Lung (tissue), 12 donors: ENCODE data around the gene PLSCR1. TPM values are rescaled to one million over a fixed set of nuclear protein-coding genes. Genes with fewer than 3 reads are reported as not detected.
A peak's percentile ranks its signal among the peaks of the same experiment; 100 is the strongest.

Experiments used
- ATAC-seq: fragments of 200-7000 bp; cut with Tn5 transposase; one replicate; pipeline ENCODE4 v1.9.1; 2020; ENCODE audit warnings: moderate number of reproducible peaks; ENCODE audit not compliant: insufficient read depth, low FRiP score
- DNase-seq, 3 donors: peaks; one replicate each; pipeline ENCODE4 v3.0.0-alpha.2; 2013 to 2017
- H3K27ac ChIP-seq, 2 donors: one replicate each; pipeline ENCODE4 v1.5.1; 2013; ENCODE audit warnings: mild to moderate bottlenecking in 2 of 2, moderate library complexity in 2 of 2, control low read depth in 1 of 2, inconsistent platforms in 1 of 2, low read depth in 1 of 2, low read length in 1 of 2
- H3K27me3 ChIP-seq, 3 donors: one replicate each; pipeline ENCODE4 v1.5.1; 2013; ENCODE audit warnings: low read length in 2 of 3; ENCODE audit not compliant: control insufficient read depth in 3 of 3, insufficient read depth in 3 of 3
- H3K36me3 ChIP-seq, 4 donors: one replicate each; pipeline ENCODE4 v1.5.1; 2013; ENCODE audit warnings: low read length in 4 of 4, mild to moderate bottlenecking in 1 of 4, moderate library complexity in 1 of 4; ENCODE audit not compliant: control insufficient read depth in 4 of 4, insufficient read depth in 4 of 4
- H3K4me1 ChIP-seq, 5 donors: one replicate each; pipeline ENCODE4 v1.5.1; 2013; ENCODE audit warnings: low read length in 5 of 5, mild to moderate bottlenecking in 2 of 5, moderate library complexity in 1 of 5; ENCODE audit not compliant: control insufficient read depth in 5 of 5, insufficient read depth in 5 of 5
- H3K4me3 ChIP-seq: one replicate; pipeline ENCODE4 v1.5.1; 2013; ENCODE audit warnings: mild to moderate bottlenecking, control low read depth, moderate library complexity
- H3K9ac ChIP-seq, 2 donors: one replicate each; pipeline ENCODE4 v1.5.1; 2013; ENCODE audit warnings: low read length in 2 of 2, control low read depth in 1 of 2; ENCODE audit not compliant: insufficient read depth in 1 of 2
- H3K9me3 ChIP-seq, 4 donors: one replicate each; pipeline ENCODE4 v1.5.1; 2013; ENCODE audit warnings: low read length in 3 of 4, mild to moderate bottlenecking in 1 of 4, moderate library complexity in 1 of 4; ENCODE audit not compliant: control insufficient read depth in 4 of 4, insufficient read depth in 3 of 4
- WGBS, 2 donors: extraction: QIAGEN DNeasy Blood & Tissue Kit; methylation state at CpG; one replicate each; pipeline ENCODE4 v1.1.7; 2013; 5-methylcytosine and 5-hydroxymethylcytosine counted together
- polyA plus RNA-seq, 2 donors: library from polyadenylated mRNA; stranded (reverse); fragments of 200-250 nt; gene quantifications; one replicate each; pipeline ENCODE4 v1.2.1, GENCODE V29; 2013
- total RNA-seq, 2 donors: library from RNA; depleted of rRNA in 1 of 2; stranded (reverse); fragments of >200 nt in 1 of 2; gene quantifications; one replicate each; pipeline ENCODE4 v1.2.1, GENCODE V29; 2014 to 2021
- TF ChIP-seq, protein P1 (sequence below): IDR thresholded peaks from 2 replicates; pipeline ENCODE4 v1.5.1; 2012; ENCODE audit warnings: mild to moderate bottlenecking; ENCODE audit errors: control extremely low read depth, extremely low read depth
- donor health status: control.
- donor health status: control.
- donor health status: Bipolar disorder and iron deficiency.
- donor health status: healthy.
- donor health status: DM: yes; HTN: yes; CAD: no.

Gene PLSCR1
- total and polyA plus RNA-seq, 4 donors: 38.6 to 211 (median 108) TPM

DNA sequence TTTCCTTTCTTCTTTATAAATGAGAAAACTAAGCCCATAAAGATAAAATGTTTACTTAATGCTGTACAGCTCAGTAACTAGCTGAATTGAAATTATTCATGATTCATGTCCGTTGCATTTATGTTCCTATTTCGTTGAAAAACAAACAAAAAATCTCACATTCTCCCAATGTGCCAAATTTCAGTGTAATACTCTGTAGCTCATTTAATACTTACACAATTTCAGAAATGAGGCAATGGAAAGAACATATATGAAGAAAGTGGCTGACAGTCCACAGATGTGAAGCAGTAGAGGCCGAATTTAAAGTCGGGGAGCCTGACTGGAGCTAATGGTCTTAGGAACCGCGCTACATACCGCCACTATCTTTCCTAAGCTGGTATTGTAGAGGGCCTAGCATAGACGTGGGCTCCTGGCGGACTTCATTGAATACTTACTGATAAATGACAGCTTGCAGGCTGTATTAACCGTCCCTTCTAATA, 75.7 kb downstream of the PLSCR1 start:
- DNase-seq (peak; percentile 18 to 84 (median 77)), ATAC-seq (no peak)
- Histone ChIP-seq H3K27me3 (no peaks in the 10 kb centered on the region), H3K4me3 (no peak overlapping the region), H3K9ac (peak overlapping the region in 1 of 2 donors; percentile 56), H3K9me3 (no peaks in the 10 kb centered on the region), H3K36me3 (no peaks in the 10 kb centered on the region), H3K4me1 (peaks cover 0 to 25% (median 5%) of the 10 kb centered on the region in 5 donors), H3K27ac (peak overlapping the region in 1 of 2 donors; percentile 6)
- TF ChIP-seq, protein P1, sequence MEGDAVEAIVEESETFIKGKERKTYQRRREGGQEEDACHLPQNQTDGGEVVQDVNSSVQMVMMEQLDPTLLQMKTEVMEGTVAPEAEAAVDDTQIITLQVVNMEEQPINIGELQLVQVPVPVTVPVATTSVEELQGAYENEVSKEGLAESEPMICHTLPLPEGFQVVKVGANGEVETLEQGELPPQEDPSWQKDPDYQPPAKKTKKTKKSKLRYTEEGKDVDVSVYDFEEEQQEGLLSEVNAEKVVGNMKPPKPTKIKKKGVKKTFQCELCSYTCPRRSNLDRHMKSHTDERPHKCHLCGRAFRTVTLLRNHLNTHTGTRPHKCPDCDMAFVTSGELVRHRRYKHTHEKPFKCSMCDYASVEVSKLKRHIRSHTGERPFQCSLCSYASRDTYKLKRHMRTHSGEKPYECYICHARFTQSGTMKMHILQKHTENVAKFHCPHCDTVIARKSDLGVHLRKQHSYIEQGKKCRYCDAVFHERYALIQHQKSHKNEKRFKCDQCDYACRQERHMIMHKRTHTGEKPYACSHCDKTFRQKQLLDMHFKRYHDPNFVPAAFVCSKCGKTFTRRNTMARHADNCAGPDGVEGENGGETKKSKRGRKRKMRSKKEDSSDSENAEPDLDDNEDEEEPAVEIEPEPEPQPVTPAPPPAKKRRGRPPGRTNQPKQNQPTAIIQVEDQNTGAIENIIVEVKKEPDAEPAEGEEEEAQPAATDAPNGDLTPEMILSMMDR: no peak
- WGBS, 2 donors: 78 to 83% methylated on average over 10 of the region's 10 CpGs

DNA sequence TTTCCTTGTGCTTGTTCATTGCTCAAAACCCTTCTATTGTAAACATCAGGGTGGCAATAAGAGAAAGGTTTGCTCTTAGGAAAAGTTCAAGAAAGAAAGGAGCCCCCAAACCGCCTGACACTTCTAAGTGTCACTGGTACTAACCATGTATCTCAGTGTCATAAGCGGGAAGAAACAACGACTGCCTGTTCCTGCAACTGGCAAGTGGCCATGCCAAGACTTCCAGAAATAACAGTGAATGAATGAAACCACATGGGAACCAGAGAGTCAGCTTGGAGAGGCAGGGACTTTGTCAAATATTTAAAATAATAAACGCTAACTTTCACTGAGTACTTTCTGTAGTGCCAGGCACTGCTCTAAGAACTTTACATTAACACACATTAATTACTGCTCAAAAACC, 76.2 kb downstream of the PLSCR1 start:
- 62 to 77% methylated on average over 4 of the region's 4 CpGs for WGBS, 2 donors
- no peak for ATAC-seq
- no peaks in the 10 kb centered on the region for H3K36me3 ChIP-seq
- H3K4me1 ChIP-seq: peaks cover 0 to 25% (median 5%) of the 10 kb centered on the region in 5 donors
- no peak overlapping the region for H3K27ac ChIP-seq
- DNase-seq: peak; percentile 38 to 70 (median 69)
- H3K27me3 ChIP-seq: no peaks in the 10 kb centered on the region
- no peak overlapping the region for H3K9ac ChIP-seq
- H3K9me3 ChIP-seq: no peaks in the 10 kb centered on the region
- TF ChIP-seq, protein P1: no peak
- no peak overlapping the region for H3K4me3 ChIP-seq

DNA sequence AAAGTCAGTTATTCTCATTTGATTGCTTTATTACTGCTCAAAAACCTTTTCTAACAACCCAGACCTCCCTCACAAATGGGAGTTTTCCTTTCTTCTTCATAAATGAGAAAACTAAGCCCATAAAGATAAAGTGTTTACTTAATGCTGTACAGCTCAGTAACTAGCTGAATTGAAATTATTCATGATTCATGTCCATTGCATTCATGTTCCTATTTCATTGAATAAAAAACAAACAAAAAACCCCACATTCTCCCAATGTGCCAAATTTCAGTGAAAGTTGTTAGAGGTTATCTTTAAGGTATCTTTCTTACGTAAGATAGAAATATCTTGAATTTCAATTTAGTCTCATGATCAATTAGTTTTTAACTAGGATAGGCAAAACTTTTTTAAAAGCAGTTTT, 77.8 kb downstream of the PLSCR1 start:
- no peak for DNase-seq
- Histone ChIP-seq H3K9ac (no peak overlapping the region), H3K27ac (no peak overlapping the region), H3K9me3 (no peaks in the 10 kb centered on the region), H3K4me3 (no peak overlapping the region), H3K4me1 (peaks cover 0 to 20% (median 5%) of the 10 kb centered on the region in 5 donors), H3K36me3 (no peaks in the 10 kb centered on the region), H3K27me3 (no peaks in the 10 kb centered on the region)
- 44 to 51% methylated on average over 1 of the region's 1 CpG for WGBS, 2 donors
- TF ChIP-seq, protein P1: no peak
- ATAC-seq: no peak
